NCI-H82 treated with DMSO at 0.1 percent for 48 hours (cell line): ENCODE measurements around the gene TSHZ2.

ENCODE experiments used
- DNase-seq: peaks from one replicate; lab custom pipeline; 2025; ENCODE audit not compliant: unreplicated experiment; lab: John Stamatoyannopoulos, UW

The TSHZ2 gene

DNA sequence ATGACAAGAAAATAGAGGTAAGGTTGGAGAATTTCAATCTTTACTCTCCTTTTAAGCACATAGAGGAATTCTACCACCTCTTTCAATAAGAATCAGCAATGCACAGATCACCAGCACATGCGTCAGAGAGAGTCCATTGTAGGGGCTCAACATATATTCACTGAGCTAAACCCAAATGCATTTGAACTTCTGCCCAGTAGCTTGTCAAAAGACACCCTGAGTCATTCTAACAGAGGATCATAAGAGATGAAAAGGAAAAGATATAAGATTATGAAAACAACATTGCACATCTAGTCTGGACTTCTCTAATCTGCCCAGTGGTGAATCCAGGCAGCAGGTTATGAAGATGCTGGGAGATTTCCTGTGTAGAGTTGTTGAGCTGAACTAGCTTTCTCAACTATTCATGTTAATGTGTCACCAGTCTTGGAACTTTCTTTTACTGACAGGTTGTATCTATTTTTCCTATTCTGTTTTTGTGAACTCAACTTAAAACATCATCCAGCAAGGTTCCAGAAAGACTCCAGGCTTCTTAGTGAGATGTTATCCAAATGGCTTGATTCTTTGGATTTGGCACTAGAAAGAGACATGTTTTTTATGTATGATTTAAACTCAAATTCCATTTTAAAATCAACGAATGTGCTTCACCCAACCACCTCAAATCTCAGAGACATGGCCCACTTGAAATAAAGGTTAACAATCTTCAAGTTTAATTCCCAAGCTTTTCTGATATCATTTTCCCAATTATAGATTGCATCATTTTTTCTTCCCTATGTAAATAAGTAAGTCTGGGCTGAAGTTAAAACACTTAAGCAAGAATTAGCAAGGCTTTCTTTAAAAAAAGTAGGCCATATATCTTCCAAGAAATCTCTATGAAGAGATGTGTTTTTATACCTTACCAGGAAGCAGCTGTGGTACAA, 89.3 kb downstream of the TSHZ2 start:
- no peak for DNase-seq

DNA sequence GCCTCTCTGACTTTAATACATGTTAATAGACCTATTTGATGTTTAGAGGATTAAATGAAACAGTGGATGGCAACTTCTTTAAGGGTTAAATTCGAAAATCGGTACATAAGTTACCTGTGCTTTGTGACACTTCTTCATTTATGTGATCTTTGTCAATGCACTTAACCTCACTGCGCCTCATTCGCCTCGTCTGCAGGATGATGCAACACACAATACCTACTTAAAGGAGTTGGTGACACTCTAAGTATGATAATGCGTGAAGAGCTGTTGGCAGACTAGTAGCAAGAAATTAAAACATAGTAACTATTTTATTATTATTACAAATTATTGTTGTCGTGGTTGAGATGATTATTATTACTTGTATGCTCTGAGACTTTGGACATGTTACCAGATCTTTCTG, 92.8 kb downstream of the TSHZ2 start:
- no peak for DNase-seq

DNA sequence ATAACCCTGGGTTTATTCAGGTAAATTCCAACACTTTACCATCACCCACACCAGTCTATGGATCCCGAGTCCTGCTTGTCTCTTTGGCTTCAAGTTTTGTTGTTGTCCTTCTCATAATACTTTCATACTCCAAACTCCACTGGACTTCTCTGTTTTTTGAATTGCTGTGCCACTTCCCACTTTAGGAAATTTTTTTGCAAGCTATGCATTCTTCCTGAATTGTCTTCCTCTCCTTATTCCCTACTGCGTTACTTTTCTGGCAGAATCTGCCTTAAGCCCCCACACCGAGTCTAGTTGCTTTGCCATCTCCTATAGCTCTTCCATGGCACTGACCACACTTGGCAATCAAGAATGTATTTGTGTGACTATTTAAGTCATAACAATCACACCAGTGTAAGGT, 96.1 kb downstream of the TSHZ2 start:
- DNase-seq: no peak

DNA sequence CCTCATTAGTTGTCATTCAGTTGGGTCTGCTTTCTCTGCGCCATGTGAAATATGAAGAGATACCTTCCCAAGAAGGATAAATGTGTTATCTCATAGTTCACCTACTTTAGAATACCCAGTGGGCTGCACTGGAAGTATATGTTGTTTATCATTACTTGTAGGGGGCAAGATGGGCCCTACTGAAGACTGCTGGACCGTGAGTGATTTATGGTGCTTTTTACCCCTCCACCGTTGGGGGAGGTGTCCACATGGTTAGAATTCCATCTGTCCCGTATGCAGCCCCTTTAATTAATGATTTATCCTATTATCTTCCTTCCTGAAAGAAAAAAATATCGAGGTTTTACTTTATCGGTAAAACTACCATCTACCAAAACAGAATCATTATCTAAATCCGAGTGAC, 97.0 kb downstream of the TSHZ2 start:
- peak; percentile 98 for DNase-seq

DNA sequence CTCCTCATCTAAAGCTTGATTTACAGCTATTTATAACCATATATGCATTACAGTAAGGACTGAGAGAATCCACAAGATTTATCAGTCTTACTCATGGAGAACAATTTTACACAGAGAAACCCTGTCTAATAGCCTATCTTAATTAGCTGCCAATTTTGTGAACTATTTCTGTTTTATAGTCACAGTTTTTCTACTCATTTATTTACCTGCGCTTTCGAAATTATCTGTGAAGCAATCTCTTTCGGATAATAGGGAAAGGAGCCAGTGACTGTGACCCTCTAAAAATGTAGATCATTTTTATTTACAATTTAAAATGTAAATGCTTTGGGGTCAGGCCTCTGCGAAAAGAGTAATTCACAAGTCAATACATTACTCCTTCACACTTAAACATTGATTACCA, 98.1 kb downstream of the TSHZ2 start:
- DNase-seq: no peak

DNA sequence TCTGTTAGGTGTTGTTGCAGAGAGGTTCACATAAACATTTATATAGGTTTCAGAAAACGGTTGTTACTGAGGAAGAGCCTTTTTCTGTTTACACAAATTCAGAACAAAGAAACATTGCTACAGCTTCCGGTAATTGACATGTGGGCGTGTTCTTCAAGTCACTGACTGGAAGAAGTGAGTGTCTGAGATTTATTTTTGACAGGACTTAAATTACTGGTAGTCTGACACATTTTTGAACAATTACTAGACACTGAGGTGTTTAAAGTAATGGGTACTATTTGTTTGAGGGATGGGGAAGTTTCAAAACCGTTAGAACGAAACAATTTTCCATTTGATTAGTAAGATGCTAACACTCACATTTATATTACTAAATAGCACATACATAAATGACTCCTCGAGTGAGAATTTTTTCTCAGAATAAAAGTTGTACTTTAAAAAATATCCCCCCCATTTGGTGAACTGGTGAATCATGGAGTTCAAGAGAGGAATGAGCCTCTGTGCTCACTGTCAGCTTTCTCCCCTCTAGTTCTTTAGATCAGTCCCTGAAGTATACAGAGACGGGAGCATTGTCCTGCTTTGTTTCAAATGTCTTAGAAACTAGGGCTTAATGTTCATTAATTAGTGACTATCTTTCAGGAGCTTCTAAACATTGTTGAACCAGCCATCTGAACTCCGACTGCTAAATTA, 98.7 kb downstream of the TSHZ2 start:
- DNase-seq: no peak

DNA sequence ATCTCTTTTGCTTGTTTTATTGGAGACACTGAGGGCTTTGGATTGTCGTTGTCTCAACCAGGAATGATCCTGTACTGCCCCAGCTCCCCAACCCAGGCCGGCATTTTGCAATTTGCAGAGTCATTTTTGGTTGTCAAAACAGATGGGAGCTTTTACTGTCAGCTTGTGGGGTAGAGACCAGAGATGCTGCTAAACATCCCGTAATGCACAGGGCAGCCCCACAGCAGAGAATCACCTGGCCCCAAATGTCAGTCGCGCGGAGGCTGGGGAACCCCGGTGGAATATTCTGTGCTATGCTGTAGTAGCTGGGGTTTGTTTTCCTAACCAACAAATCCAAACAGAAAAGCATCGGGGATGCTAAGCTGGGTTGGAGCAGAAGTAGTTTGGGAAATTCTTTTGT, 99.7 kb downstream of the TSHZ2 start:
- DNase-seq: no peak

DNA sequence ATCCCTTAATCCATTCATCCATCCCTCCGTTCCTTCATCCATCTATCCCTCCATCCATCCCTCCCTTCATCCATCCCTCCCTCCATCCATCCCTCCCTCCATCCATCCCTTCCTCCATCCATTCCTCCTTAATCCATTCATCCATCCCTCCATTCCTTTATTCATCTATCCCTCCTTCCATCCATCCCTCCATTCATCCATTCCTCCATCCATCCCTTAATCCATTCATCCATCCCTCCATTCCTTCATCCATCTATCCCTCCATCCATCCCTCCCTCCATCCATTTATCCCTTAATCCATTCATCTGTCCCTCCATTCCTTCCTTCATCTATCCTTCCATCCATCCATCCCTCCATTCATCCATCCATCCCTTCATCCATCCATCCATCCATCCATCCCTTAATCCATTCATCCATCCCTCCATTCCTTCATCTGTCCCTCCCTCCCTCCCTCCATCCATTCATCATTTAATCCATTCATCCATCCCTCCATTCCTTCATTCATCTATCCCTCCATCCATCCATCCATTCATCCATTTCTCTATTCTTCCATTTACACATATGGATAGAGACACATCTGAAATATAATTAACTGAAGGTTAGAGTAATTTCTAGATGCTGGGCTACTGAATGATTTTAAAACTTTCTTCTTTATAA, 100.9 kb downstream of the TSHZ2 start:
- no peak for DNase-seq

DNA sequence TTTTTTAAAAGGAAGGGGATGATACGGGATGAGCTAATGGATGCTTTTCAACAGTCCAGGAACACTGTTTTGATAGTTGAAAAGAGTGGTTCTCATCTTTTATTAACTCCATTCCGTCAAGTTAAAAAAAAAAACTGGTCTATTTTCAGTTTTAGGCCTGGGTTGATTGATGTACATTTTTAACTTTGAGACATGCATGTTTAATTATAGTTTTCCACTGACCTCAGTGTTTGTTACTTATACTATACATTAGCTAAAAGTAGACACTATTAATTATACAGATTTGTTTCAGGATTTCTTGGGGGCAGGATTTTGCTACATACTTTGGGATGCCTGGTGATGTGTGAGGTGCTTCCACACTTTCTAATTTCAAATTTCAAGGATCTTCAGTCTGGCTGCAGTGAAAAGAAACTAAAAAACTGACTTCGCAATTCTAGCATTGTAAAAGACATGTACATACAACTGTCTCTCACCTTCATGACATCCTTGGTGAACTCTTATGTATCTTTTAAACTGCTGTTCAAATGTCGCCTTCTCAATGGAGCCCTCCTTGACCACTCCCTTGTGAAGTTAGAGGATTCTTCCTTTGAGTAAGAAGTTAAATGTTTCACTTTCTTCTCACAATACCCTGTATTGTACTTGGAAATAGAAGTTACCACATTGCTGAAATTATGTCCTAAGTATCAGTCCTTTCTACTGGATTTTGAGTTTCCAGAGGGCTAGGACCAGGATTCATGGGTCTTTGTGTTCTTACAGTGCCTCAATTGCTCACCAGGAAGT, 101.7 kb downstream of the TSHZ2 start:
- DNase-seq: no peak

DNA sequence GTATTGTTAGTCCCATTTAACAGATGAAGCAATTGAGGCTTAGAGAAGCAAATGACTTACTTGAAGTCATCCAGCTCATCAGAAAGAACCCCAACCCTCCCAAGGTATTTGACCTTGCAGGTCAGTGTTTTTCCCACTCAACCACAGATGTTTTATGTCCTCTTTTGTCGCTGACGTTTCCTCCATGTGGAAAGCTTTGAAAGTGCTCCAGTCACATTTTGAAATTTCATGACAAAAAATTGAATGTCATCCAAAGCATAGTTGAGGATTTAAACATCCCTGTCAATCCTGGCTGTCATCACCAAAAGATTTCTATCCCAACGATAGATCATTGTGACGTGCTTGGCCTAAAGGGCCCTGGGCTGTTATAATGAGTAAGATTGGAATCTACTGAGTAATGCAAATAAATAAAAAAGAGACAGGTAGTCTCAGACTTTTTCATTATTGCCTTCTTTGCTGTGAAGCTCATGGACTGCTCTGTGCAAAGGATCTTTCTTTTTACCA, 102.7 kb downstream of the TSHZ2 start:
- DNase-seq: no peak

DNA sequence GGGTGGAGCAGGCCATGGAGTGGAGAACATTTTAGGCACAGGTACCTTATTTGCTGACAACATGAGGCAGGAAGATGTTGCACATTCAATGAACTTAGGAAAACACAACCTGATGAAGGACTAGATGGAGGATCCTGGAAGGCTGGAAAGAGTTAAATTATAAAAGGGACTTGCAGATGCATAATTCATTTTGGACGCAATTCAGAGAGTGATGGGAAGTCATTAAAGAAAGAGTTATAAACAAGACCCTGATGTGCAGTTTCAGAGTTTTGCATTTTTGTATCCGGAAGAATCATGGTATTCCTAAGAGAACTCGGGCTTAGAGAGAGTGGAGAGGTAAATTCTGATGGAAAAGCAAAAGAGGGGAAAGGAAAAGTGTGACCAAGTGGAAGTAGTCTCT, 104.5 kb downstream of the TSHZ2 start:
- no peak for DNase-seq

DNA sequence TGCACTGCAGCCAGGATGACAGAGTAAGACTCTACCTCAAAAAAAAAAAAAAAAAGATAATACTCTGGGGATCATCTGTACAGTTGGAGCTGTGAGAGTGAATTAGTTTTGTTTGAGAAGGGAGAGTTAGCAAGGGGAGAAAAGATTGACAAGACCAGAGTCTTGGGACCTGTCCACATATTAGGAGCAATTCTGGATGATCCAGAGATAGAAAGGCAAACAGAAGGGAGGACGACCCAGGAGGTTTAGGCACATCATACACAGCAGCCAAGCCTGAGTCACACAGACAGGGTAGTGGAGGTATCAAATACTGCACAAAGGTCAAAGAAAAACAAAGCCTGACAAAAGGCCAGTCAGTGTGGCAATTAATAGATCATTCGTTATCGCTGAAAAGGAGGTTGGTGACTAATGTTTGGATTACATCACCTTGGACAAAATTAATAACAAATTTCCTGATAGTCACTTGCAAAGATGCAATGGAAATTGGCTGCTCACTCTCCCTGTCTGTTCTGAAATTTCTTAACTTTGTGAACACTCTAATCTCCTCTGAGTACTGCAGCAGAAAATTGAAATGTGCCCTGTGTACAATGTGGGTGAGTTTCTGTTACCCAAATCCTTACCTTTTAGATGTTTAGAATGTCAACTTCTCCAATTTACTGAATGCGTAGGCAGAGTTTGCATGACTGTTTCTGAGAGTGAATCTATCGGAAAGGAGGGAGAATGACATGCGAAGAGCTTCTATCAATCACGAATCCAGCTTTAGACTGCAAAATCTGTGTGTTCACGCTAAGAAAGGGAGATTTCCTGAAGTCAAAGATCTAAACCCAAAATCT, 105.4 kb downstream of the TSHZ2 start:
- DNase-seq: no peak

DNA sequence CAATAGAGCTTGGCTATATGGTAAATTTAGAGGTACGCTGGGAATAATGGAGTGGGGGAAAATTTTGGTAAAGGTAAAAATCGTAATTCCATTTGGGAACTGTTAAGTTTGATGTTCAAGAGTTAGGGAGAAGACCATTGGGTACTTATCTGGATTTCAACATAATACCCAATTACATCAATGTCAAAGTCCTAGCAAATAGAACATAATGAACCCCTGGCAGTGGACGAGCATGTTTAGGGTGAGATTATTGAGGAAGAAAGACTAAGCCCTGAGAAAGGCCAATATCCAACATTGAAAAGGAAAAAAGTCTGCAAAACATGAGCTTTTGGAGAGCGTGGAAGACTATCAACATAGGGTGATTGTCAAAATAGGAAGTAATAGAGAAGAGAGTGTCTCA, 106.6 kb downstream of the TSHZ2 start:
- DNase-seq: no peak

DNA sequence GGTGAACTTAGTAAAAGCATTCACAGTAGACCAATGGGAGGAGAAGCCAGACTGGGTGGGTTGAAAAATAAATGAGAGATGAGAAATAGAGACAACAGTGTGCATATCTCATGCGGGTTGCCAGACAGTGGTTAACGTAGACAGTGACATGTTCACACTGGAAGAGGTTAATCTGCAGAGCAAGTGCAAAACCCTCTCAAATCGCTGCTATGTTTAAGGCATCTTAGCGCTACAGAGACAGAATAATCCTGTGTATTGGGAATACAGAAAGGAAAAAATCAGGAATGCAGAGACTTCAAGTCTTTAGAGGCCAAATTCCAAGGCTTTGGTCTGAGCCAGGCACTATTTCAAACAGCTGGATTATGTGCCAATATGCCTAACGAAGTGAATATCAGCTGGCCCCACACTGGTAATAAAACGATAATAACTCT, 107.1 kb downstream of the TSHZ2 start:
- no peak for DNase-seq

DNA sequence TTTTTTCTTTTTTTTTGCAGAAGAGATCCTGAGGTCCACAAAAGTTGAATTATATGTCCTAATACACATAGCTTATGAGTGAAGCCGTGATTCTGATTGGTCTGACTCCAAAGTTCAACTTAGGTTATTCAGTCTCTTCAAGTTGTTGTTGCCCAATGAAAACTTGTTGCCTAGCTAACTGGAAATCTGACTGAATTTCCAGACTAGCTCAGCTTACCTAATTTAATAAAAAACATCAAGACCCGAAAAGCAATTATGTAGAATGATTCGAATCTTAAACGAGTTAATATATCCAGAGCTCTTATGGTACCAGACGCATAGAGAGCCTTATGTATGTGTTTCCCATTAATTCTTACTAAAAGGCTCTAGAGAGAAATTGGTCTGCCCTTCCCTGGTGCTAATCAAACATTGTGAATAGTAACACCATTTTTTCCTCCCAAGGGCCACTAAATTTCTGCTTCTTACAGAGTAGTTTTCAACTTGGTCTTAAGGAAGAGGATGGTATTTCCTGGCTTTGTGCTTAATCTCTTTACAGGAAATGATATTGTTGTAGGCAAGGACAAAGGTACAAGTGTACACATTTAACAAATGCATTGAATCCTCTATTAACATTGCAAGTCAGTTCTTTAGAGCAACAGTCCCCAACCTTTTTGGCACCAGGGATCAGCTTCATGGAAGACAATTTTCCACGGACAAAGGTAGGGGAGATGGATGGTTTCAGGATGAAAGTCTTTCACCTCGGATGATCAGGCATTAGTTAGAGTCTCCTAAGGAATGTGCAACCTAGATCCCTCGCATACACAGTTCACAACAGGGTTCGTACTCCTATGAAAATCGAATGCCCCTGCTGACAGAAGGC, 107.9 kb downstream of the TSHZ2 start:
- DNase-seq: no peak

DNA sequence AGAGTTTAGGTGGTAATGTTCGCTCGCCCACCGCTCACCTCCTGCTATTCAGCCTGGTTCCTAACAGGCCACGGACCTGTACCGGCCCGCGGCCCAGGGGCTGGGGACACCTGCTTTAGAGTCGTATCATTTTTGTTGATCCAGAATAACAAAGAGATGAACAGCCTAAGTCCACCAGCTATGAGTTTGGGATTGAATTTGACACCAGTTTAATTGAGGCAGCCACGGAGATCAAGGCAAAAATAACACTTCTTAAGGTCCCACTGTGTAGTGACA, 108.5 kb downstream of the TSHZ2 start:
- no peak for DNase-seq

DNA sequence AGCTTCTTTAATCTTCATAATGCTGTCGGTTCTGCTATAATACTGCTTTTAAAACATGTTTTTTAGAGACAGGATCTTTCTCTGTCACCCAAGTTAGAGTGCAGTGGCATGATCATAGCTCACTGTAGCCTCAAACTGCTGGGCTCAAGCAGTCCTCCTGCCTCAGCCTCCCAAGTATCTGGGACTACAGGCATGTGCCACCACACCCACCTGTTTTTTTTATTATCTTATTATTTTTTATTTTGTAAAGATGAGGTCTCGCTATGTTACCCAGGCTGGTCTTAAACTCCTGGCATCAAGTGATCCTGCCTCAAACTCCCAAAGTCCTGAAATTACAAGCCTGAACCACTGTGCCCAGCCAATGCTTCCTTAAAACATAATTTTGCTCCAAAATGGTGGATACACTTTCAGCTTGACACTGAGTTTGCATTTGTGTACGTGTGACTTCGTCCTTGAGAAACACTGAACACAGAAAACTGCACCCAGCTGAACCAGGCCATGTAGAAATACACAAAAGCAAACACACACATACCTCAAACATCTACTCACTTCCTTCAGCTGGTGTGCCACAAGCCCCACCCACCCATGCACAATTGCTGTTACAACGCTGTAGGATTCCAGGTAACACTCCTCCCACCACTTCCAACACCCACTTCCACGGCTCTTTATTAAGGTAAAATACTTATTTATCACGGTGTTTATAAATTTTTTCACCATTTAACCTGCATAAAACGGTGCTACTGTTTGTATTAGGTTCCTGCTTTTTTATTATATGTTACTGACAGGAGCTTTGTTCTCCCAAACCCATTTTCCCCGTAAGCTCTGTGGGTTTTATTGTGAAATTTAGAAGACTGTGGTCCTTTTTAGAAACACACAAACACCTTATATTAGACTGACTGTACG, 109.1 kb downstream of the TSHZ2 start:
- DNase-seq: no peak
